Fibroblast of mammary gland (primary cell): ENCODE results near the gene ABHD16B.
"Not testable (repeated sequence)": the region's sequence is repeated elsewhere in the genome, so short reads cannot be mapped to it uniquely, and the experiment has no call there.

Source experiments
- DNase-seq: peaks from one replicate; pipeline ENCODE4 v3.0.0-alpha.2; 2010; ENCODE audit warnings: low read depth
- H3K4me3 ChIP-seq: 2 replicates; pipeline ENCODE4 v1.5.1; 2011; ENCODE audit warnings: low read depth, mild to moderate bottlenecking, low read length, moderate library complexity; ENCODE audit not compliant: control insufficient read depth
- CTCF ChIP-seq: conservative IDR thresholded peaks from 2 replicates; pipeline ENCODE4 v1.5.1; 2011; ENCODE audit warnings: low read depth, low read length, inconsistent platforms; ENCODE audit not compliant: control insufficient read depth, insufficient read depth

The ABHD16B gene

GRCh38 chr20:63861981-63862901 lies 943 bp downstream of the ABHD16B start:
- no peak for DNase-seq
- H3K4me3 ChIP-seq, result no peak overlapping the region
- TF ChIP-seq CTCF, result no peak

- H3K4me3 ChIP-seq, result peak overlapping the region; percentile 74
- no peak for DNase-seq
- TF ChIP-seq CTCF, result no peak
Observed at GRCh38 chr20:63863021-63863797, 1.9 kb downstream of the ABHD16B start.

- peak; percentile 46 for TF ChIP-seq CTCF
- DNase-seq, result peak; percentile 76
Observed at GRCh38 chr20:63863798-63864544, 2.7 kb downstream of the ABHD16B start.

GRCh38 chr20:63864545-63864977 lies 3.3 kb downstream of the ABHD16B start:
- TF ChIP-seq CTCF, result no peak
- peak overlapping the region; percentile 74 for H3K4me3 ChIP-seq
- DNase-seq, result no peak

More at GRCh38 chr20:63863798-63864544, 2.7 kb downstream of the ABHD16B start:
- peak overlapping the region; percentile 74 for H3K4me3 ChIP-seq

- H3K4me3 ChIP-seq, result peak within 1 kb of the TSS; percentile 74
- DNase-seq, result peak; percentile 97
- no peak for TF ChIP-seq CTCF
Observed at GRCh38 chr20:63864978-63865640, 3.8 kb downstream of the ABHD16B start, which contains the start of gene TPD52L2. TPD52L2 (plus strand) TSS chr20:63865270; CDS start chr20:63865366, 96 bp downstream.

- not testable (repeated sequence) for DNase-seq, H3K4me3 ChIP-seq
Observed at GRCh38 chr20:63867042-63867441, 5.7 kb downstream of the ABHD16B start.
